GM19467 (cell line): Measurements from ENCODE around the gene HTRA1.

Experiments
- ATAC-seq: cut with Tn5 transposase; IDR thresholded peaks from one replicate; pipeline ENCODE4 v1.9.1; 2021; ENCODE audit warnings: mild to moderate bottlenecking, moderate library complexity; ENCODE audit not compliant: unreplicated experiment

Gene HTRA1

GRCh38 chr10:122473116-122473515 lies 11.8 kb downstream of the HTRA1 start:
- ATAC-seq: no peak

- no peak for ATAC-seq
Measured at GRCh38 chr10:122474131-122474818, 12.9 kb downstream of the HTRA1 start.

- no peak for ATAC-seq
Measured at GRCh38 chr10:122475100-122475499, 13.7 kb downstream of the HTRA1 start.

- ATAC-seq: no peak
Measured at GRCh38 chr10:122475591-122476332, 14.4 kb downstream of the HTRA1 start.

GRCh38 chr10:122476333-122476695 lies 15.0 kb downstream of the HTRA1 start:
- ATAC-seq: no peak

- ATAC-seq: no peak
Measured at GRCh38 chr10:122477436-122477835, 16.1 kb downstream of the HTRA1 start.

GRCh38 chr10:122478971-122479370 lies 17.6 kb downstream of the HTRA1 start:
- ATAC-seq: no peak

GRCh38 chr10:122480146-122480833 lies 18.9 kb downstream of the HTRA1 start:
- no peak for ATAC-seq

- no peak for ATAC-seq
Measured at GRCh38 chr10:122481296-122482056, 20.1 kb downstream of the HTRA1 start.

- ATAC-seq: no peak
Measured at GRCh38 chr10:122484276-122485060, 23.1 kb downstream of the HTRA1 start.

GRCh38 chr10:122485670-122486069 lies 24.3 kb downstream of the HTRA1 start:
- no peak for ATAC-seq

GRCh38 chr10:122486406-122487080 lies 25.2 kb downstream of the HTRA1 start:
- no peak for ATAC-seq

- ATAC-seq: no peak
Measured at GRCh38 chr10:122487174-122487765, 25.9 kb downstream of the HTRA1 start.

GRCh38 chr10:122490268-122490667 lies 28.9 kb downstream of the HTRA1 start:
- ATAC-seq: no peak

GRCh38 chr10:122490786-122491680 lies 29.7 kb downstream of the HTRA1 start:
- no peak for ATAC-seq

- no peak for ATAC-seq
Measured at GRCh38 chr10:122492006-122492405, 30.7 kb downstream of the HTRA1 start.

GRCh38 chr10:122492999-122493481 lies 31.7 kb downstream of the HTRA1 start:
- ATAC-seq: no peak

- no peak for ATAC-seq
Measured at GRCh38 chr10:122493761-122494160, 32.4 kb downstream of the HTRA1 start.
